Epithelial cell of esophagus (primary cell): ENCODE results near the gene ARHGAP9.

Source experiments
- DNase-seq: peaks from one replicate; pipeline ENCODE4 v3.0.0; 2010; ENCODE audit warnings: low read depth
- H3K4me3 ChIP-seq: 2 replicates; pipeline ENCODE4 v1.5.1; 2011; ENCODE audit warnings: mild to moderate bottlenecking, low read length, control low read depth
- TF ChIP-seq, protein P1 (sequence below): IDR thresholded peaks from 2 replicates; pipeline ENCODE4 v1.5.1; 2011; ENCODE audit warnings: low read depth, mild to moderate bottlenecking, low read length, control low read depth, inconsistent platforms; ENCODE audit not compliant: insufficient read depth; ENCODE audit errors: missing control alignments

ARHGAP9 gene

DNA sequence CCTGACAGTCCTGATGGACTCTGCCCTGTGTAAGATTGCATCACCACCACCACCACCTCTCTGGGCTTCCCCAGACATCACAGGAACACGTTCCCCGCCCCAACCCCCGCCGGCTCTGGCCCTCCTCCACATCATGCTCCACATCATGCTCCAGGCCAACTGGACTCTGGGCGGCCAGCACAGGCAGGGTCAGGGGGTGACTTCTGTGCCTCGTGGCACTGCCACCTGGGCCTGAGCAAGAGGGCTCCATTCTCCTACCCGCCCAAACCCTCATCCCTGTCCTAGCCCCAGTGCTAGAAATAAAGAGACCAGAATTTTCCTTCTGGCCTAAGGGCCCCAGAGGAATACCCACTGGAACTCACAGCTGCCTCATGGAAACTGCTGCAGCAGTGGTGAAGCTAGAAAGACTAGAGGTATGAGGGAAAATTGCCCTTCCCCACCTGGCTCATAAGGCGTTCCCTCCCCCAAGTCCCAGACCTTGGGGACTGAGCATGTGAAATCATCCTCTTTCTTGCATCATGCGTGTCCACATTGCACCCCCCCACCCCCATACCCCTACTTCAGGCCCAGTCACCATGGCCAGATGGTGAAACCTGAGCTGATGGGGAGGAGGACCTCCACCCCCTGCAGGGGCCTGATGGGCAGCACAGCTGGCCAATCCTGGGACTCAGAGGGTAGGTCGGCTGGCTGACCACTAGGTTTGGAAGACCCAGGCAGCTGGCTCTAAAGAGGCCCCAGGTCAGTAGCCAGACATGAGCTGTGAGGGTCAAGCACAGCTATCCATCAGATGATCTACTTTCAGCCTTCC lies 24.9 kb downstream of the ARHGAP9 start, which contains the start of gene INHBE:
TSS of gene INHBE (plus strand) at position 742 of the 808 bp plus-strand sequence. CDS start 230 bp downstream, outside the sequence.
- H3K4me3 ChIP-seq, result no peak within 1 kb of the TSS
- TF ChIP-seq, protein P1, sequence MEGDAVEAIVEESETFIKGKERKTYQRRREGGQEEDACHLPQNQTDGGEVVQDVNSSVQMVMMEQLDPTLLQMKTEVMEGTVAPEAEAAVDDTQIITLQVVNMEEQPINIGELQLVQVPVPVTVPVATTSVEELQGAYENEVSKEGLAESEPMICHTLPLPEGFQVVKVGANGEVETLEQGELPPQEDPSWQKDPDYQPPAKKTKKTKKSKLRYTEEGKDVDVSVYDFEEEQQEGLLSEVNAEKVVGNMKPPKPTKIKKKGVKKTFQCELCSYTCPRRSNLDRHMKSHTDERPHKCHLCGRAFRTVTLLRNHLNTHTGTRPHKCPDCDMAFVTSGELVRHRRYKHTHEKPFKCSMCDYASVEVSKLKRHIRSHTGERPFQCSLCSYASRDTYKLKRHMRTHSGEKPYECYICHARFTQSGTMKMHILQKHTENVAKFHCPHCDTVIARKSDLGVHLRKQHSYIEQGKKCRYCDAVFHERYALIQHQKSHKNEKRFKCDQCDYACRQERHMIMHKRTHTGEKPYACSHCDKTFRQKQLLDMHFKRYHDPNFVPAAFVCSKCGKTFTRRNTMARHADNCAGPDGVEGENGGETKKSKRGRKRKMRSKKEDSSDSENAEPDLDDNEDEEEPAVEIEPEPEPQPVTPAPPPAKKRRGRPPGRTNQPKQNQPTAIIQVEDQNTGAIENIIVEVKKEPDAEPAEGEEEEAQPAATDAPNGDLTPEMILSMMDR, result no peak
- no peak for DNase-seq

DNA sequence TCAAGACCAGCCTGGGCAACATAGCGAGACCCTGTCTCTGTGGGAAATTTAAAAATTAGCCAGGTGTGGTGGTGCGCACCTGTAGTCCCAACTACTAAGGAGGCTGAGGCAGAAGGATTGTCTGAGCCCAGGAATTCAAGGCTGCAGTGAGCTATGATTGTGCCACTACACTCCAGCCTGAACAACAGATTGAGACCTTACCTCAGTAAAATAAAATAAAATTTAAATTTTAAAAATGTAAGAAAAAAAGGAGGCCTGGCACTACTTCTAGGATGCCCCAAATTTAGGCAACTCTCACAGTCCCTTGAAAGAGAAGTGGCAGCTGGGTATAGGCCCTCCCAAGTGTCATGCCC lies 25.5 kb downstream of the ARHGAP9 start:
- no peak overlapping the region for H3K4me3 ChIP-seq
- no peak for DNase-seq
- TF ChIP-seq, protein P1, result no peak

DNA sequence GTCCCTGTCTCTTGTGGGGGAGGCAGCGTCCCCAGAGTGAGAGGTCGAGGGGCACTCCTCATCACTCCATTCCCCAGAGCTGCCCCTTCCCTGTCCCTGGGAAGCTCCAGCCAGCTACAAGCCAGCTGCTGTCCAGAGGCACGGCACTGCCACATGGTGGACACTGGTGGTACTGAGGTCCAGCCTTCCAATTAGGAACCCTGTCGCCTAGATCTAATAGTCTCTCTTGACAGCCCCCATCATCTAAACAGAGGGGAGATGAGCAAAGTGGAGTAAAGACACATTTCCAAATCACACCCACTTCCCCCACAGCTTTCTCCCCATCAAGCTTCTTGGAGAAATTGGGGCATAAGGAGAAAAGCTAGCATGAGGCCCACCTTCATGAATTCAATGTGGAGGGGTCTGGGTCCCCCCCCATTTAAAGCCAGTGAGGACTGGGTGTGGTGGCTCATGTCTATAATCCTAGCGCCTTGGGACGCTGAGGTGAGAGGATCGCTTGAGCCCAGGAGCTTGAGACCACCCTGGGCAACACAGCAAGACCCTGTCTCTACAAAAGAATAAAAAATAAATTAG lies 26.6 kb downstream of the ARHGAP9 start:
- TF ChIP-seq, protein P1, result peak; percentile 95
- peak; percentile 74 for DNase-seq
- no peak overlapping the region for H3K4me3 ChIP-seq

DNA sequence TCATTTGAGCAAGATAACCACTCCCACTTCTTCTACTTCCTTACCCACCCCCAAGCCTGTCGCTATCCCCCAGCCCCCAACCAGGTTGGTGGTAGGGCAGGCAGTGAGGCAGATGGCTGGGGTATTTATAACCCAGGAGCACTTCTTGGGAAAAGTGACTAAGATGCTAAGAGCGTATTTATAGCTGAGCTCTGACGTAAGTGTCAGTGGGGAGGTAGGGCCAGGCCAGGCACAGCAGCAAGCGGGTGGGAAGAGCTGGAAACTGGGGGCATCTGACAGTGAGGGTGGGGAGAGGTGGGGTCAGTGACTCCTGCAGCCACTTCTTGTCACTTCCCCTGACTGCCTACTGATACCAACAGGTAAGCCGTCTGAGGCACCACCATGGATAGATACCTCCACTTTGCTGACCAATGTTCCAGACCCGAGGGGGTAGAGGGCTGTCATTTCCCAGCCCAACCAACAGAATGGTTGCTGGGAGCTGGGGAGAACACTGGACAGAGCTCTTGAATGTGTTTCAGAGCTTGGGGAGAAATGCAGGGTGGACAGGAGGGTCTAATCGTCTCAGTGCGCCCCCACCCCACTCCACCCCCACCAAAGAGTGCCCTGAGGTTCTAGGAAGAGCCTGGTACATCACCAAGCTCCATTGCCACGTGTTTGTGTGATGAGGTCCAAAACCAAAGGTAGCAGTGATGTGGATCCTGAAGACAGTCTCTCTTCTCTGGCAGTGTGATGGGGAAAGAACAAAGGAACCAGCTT lies 27.3 kb downstream of the ARHGAP9 start:
- DNase-seq, result peak; percentile 48
- H3K4me3 ChIP-seq, result no peak overlapping the region
- TF ChIP-seq, protein P1, result no peak

DNA sequence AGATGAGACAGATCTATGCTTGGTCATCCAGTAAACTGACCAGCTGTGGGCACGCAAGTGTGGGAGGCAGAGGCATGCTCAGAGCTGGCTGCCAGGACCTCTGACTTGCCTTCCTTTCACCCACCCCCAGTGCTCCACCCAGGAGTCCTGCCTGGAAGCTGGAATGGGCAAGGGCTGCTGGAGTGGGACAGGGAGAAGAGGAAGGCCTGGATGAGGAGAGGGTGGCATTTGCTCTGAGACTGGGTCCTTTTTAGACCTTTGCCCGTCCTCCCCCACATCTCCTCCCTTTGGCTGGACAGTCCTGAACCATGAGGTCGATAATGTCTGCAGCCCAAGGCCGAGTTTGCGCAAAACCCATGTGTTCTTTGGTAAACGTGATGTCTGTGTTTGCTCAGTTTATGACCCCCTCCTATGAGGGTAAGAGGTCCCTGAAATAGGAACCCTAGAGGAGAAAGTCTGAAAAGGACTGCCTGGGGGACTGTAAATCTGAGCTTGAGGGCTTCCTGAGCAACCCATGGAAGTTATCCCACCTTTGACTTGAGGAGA lies 28.4 kb downstream of the ARHGAP9 start:
- DNase-seq, result no peak
- no peak overlapping the region for H3K4me3 ChIP-seq
- TF ChIP-seq, protein P1, result no peak

DNA sequence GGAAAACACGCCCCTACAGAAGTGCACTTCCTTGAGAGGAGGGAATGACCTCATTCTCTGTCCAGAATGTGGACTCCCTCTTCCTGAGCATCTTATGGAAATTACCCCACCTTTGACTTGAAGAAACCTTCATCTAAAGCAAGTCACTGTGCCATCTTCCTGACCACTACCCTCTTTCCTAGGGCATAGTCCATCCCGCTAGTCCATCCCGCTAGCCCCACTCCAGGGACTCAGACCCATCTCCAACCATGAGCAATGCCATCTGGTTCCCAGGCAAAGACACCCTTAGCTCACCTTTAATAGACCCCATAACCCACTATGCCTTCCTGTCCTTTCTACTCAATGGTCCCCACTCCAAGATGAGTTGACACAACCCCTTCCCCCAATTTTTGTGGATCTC lies 29.6 kb downstream of the ARHGAP9 start:
- DNase-seq, result no peak
- TF ChIP-seq, protein P1, result no peak
- no peak overlapping the region for H3K4me3 ChIP-seq
